ENCODE data around the gene TCEA3. TPM values are rescaled to one million over a fixed set of nuclear protein-coding genes. Genes with fewer than 3 reads are reported as not detected.

TCEA3 gene
- total and polyA plus RNA-seq, 10 of the 15 experiments (the other 5 are each of a cell fraction or from before 2014, with no cell fraction given), result 0.06 to 0.23 (median 0.08) TPM; not detected in 7

DNA sequence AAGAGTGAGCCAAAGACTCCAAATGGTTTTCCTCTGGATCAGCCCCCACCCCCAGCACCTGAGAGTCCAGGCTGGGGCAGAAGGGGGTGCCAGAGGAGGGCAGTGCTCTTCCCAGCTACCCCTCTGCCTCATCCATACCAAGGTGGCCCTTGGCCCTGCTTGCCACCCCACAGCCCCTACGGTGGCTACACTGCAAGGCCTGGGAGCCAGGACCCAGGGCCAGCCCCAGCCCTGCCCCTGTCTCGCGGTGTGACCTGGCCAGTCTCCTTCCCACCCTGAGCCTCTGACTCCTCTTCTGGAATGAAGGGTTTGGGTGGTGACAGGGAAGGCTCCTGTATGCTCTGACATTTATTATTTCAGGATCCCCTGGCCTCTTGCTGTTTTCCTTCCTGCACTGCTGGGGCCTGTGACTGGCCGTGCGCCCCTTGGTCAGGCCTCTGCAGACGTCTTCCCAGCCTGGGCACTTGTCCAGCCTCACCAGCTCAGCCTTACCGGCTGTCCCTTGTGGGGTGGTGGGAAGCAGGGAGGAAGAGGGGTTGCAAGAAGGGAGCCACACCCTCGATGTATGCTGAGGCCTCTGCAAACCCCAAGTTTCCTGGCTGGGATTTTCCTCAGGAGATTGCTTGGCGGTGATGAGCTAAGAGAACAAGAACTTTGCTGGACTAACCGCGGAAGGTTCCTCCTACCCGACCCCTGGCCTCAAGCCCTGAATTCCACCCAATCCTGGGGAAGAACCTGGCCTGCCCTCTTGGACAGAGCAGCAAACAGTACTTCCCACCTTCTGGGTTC lies 45.9 kb upstream of the TCEA3 start:
- H3K27ac ChIP-seq (ENCODE audit: control insufficient read depth, insufficient read depth), result no peak overlapping the region
- TF ChIP-seq, protein P1, sequence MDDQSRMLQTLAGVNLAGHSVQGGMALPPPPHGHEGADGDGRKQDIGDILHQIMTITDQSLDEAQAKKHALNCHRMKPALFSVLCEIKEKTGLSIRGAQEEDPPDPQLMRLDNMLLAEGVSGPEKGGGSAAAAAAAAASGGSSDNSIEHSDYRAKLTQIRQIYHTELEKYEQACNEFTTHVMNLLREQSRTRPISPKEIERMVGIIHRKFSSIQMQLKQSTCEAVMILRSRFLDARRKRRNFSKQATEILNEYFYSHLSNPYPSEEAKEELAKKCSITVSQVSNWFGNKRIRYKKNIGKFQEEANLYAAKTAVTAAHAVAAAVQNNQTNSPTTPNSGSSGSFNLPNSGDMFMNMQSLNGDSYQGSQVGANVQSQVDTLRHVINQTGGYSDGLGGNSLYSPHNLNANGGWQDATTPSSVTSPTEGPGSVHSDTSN (IDR thresholded peaks at IDR 0.05; ENCODE audit: insufficient replicate concordance, low read depth, low read length), result no peak
- no peak for TF ChIP-seq GATAD2B (conservative IDR thresholded peaks at IDR 0.05; ENCODE audit: low read depth)
- no peak for TF ChIP-seq TCF7 (IDR thresholded peaks at IDR 0.05; ENCODE audit: borderline replicate concordance)
- TF ChIP-seq, protein P2, sequence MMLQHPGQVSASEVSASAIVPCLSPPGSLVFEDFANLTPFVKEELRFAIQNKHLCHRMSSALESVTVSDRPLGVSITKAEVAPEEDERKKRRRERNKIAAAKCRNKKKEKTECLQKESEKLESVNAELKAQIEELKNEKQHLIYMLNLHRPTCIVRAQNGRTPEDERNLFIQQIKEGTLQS (IDR thresholded peaks at IDR 0.05; ENCODE audit: borderline replicate concordance, extremely low read depth, low read depth, low read length), result no peak
- TF ChIP-seq HDAC6 (IDR thresholded peaks at IDR 0.05; ENCODE audit: unreplicated experiment), result no peak
- TF ChIP-seq, protein P3, sequence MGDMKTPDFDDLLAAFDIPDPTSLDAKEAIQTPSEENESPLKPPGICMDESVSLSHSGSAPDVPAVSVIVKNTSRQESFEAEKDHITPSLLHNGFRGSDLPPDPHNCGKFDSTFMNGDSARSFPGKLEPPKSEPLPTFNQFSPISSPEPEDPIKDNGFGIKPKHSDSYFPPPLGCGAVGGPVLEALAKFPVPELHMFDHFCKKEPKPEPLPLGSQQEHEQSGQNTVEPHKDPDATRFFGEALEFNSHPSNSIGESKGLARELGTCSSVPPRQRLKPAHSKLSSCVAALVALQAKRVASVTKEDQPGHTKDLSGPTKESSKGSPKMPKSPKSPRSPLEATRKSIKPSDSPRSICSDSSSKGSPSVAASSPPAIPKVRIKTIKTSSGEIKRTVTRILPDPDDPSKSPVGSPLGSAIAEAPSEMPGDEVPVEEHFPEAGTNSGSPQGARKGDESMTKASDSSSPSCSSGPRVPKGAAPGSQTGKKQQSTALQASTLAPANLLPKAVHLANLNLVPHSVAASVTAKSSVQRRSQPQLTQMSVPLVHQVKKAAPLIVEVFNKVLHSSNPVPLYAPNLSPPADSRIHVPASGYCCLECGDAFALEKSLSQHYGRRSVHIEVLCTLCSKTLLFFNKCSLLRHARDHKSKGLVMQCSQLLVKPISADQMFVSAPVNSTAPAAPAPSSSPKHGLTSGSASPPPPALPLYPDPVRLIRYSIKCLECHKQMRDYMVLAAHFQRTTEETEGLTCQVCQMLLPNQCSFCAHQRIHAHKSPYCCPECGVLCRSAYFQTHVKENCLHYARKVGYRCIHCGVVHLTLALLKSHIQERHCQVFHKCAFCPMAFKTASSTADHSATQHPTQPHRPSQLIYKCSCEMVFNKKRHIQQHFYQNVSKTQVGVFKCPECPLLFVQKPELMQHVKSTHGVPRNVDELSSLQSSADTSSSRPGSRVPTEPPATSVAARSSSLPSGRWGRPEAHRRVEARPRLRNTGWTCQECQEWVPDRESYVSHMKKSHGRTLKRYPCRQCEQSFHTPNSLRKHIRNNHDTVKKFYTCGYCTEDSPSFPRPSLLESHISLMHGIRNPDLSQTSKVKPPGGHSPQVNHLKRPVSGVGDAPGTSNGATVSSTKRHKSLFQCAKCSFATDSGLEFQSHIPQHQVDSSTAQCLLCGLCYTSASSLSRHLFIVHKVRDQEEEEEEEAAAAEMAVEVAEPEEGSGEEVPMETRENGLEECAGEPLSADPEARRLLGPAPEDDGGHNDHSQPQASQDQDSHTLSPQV (IDR thresholded peaks at IDR 0.05), result no peak
- TF ChIP-seq, protein P4, sequence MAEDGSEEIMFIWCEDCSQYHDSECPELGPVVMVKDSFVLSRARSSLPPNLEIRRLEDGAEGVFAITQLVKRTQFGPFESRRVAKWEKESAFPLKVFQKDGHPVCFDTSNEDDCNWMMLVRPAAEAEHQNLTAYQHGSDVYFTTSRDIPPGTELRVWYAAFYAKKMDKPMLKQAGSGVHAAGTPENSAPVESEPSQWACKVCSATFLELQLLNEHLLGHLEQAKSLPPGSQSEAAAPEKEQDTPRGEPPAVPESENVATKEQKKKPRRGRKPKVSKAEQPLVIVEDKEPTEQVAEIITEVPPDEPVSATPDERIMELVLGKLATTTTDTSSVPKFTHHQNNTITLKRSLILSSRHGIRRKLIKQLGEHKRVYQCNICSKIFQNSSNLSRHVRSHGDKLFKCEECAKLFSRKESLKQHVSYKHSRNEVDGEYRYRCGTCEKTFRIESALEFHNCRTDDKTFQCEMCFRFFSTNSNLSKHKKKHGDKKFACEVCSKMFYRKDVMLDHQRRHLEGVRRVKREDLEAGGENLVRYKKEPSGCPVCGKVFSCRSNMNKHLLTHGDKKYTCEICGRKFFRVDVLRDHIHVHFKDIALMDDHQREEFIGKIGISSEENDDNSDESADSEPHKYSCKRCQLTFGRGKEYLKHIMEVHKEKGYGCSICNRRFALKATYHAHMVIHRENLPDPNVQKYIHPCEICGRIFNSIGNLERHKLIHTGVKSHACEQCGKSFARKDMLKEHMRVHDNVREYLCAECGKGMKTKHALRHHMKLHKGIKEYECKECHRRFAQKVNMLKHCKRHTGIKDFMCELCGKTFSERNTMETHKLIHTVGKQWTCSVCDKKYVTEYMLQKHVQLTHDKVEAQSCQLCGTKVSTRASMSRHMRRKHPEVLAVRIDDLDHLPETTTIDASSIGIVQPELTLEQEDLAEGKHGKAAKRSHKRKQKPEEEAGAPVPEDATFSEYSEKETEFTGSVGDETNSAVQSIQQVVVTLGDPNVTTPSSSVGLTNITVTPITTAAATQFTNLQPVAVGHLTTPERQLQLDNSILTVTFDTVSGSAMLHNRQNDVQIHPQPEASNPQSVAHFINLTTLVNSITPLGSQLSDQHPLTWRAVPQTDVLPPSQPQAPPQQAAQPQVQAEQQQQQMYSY (CRISPR knock-in tag; IDR thresholded peaks at IDR 0.05), result no peak
- TF ChIP-seq, protein P5, sequence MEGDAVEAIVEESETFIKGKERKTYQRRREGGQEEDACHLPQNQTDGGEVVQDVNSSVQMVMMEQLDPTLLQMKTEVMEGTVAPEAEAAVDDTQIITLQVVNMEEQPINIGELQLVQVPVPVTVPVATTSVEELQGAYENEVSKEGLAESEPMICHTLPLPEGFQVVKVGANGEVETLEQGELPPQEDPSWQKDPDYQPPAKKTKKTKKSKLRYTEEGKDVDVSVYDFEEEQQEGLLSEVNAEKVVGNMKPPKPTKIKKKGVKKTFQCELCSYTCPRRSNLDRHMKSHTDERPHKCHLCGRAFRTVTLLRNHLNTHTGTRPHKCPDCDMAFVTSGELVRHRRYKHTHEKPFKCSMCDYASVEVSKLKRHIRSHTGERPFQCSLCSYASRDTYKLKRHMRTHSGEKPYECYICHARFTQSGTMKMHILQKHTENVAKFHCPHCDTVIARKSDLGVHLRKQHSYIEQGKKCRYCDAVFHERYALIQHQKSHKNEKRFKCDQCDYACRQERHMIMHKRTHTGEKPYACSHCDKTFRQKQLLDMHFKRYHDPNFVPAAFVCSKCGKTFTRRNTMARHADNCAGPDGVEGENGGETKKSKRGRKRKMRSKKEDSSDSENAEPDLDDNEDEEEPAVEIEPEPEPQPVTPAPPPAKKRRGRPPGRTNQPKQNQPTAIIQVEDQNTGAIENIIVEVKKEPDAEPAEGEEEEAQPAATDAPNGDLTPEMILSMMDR (IDR thresholded peaks at IDR 0.05 in 2 of 3, conservative IDR thresholded peaks at IDR 0.05 in 1 of 3; ENCODE audit: control insufficient read depth in 2 of 3, extremely low read depth in 1 of 3, insufficient read depth in 1 of 3, low read depth in 3 of 3, low read length in 3 of 3), result no peak
- H2AFZ ChIP-seq (ENCODE audit: control insufficient read depth, low read depth, low read length), result no peak overlapping the region
- DNase-seq (ENCODE audit: low read depth, low spot score) (no peak), ATAC-seq (no peak), FAIRE-seq (no peak)
- WGBS (ENCODE audit: insufficient coverage, insufficient replicate concordance, low lambda C conversion rate, missing lambda C conversion rate), result 59% methylated on average over 12 of the region's 12 CpGs
- no peak overlapping the region for H3K9ac ChIP-seq (ENCODE audit: control insufficient read depth, insufficient read depth, low read length)
- H3K9me3 ChIP-seq (replicated peaks; ENCODE audit: control insufficient read depth, insufficient read depth, low read length), result no peaks in the 10 kb centered on the region
- CTCF ChIA-PET, result interaction anchor here (1.4 kb wide), 1 partner anchor 27 kb away, joined by 6 read pairs; no protein-coding TSS in a partner anchor
- no peak overlapping the region for H3K4me3 ChIP-seq
- RAD21 ChIA-PET (ENCODE audit: unreplicated experiment), result no interaction called here
- no peaks in the 10 kb centered on the region for H3K79me2 ChIP-seq (ENCODE audit: control insufficient read depth, insufficient read depth, low read length)
- no peak overlapping the region for H3K4me2 ChIP-seq (ENCODE audit: control insufficient read depth, insufficient read depth)
- in situ Hi-C loops (cut with MboI) (no loop called here), intact Hi-C loops (cut with micrococcal nuclease; ENCODE audit: unreplicated experiment) (no loop called here)
- SMC1A ChIA-PET (ENCODE audit: uncharacterized antibody, unreplicated experiment), result no interaction called here
- H3K36me3 ChIP-seq (ENCODE audit: control insufficient read depth in 2 of 2, insufficient read depth in 2 of 2, low read length in 1 of 2), result no peaks in the 10 kb centered on the region
- POLR2A ChIA-PET, result no interaction called here
- no peaks in the 10 kb centered on the region for H3K4me1 ChIP-seq (ENCODE audit: control insufficient read depth, insufficient read depth, low read length)
- H3K27me3 ChIP-seq (replicated peaks in 1 of 2; ENCODE audit: control insufficient read depth in 2 of 2, insufficient read depth in 2 of 2, low read length in 1 of 2), result peaks cover 0 to 2% of the 10 kb centered on the region in 2 experiments; a peak in 1 of 4 replicates
- BruUV-seq (replicated peaks), result no TSS peak
- H4K20me1 ChIP-seq (ENCODE audit: control insufficient read depth, insufficient read depth), result no peaks in the 10 kb centered on the region
